Panc1 (cell line): ENCODE results near the gene TSPAN5. TPM values are rescaled to one million over a fixed set of nuclear protein-coding genes. Genes with fewer than 3 reads are reported as not detected.

Source experiments
- ATAC-seq: fragments of 200-7000 bp; cut with Tn5 transposase; 2 replicates; pipeline ENCODE4 v1.9.1; 2020; ENCODE audit warnings: mild to moderate bottlenecking, moderate library complexity
- BruUV-seq: library from RNA; stranded (reverse); fragments of 400-500 nt; replicated peaks from 2 replicates; lab custom pipeline; 2021; lab: Mats Ljungman, UMichigan
- CTCF ChIA-PET: fragments of 300-600 bp; sonication (Branson Sonifier 250); formaldehyde crosslinking; loops from one replicate; lab custom pipeline; 2022; ENCODE audit warnings: antibody characterized with exemption; lab: Charles Lee
- POLR2A ChIA-PET: fragments of 300-600 bp; sonication (Branson Sonifier 250); formaldehyde crosslinking; loops from one replicate; lab custom pipeline; 2022; ENCODE audit warnings: antibody characterized with exemption; lab: Charles Lee
- DNase-seq: peaks from one replicate; pipeline ENCODE4 v3.0.0-alpha.2; 2010; ENCODE audit warnings: low read depth, low spot score
- H3K27ac ChIP-seq: 2 replicates; pipeline ENCODE4 v1.5.1; 2011; ENCODE audit warnings: mild to moderate bottlenecking, low read length, inconsistent platforms
- H3K27me3 ChIP-seq: fragments of 200-500 bp; sonication (Bioruptor generic); 2 replicates; pipeline ENCODE4 v1.6.0; 2014; ENCODE audit warnings: low read length, inconsistent platforms; ENCODE audit not compliant: control insufficient read depth, insufficient read depth
- H3K36me3 ChIP-seq: fragments of 200-500 bp; sonication (Bioruptor generic); 2 replicates; pipeline ENCODE4 v1.5.1; 2014; ENCODE audit warnings: inconsistent platforms, mild to moderate bottlenecking, low read length, moderate library complexity; ENCODE audit not compliant: control insufficient read depth, insufficient read depth
- H3K4me1 ChIP-seq: 2 replicates; pipeline ENCODE4 v1.5.1; 2011; ENCODE audit warnings: inconsistent platforms, mild to moderate bottlenecking, low read length, moderate library complexity; ENCODE audit not compliant: control insufficient read depth, insufficient read depth
- H3K4me3 ChIP-seq, 2 experiments: 2 replicates each; pipeline ENCODE4 v1.5.1; 2011 to 2012; ENCODE audit warnings: low read depth in 2 of 2, low read length in 2 of 2, mild to moderate bottlenecking in 2 of 2, inconsistent platforms in 1 of 2, moderate library complexity in 1 of 2
- H3K9me3 ChIP-seq: fragments of 200-500 bp; sonication (Bioruptor generic); 2 replicates; pipeline ENCODE4 v1.5.1; 2014; ENCODE audit warnings: low read depth, mild to moderate bottlenecking, inconsistent platforms, low read length, moderate library complexity; ENCODE audit not compliant: control insufficient read depth, insufficient read depth
- CTCF ChIP-seq: fragments of 450-650 bp; IDR thresholded peaks from 2 replicates; pipeline ENCODE4 v1.5.1; 2017; ENCODE audit warnings: mild to moderate bottlenecking
- POLR2AphosphoS5 ChIP-seq: IDR thresholded peaks from 2 replicates; pipeline ENCODE4 v1.6.1; 2012; ENCODE audit warnings: mild to moderate bottlenecking, low read depth, low read length, moderate library complexity
- REST ChIP-seq, 2 experiments: IDR thresholded peaks; 2 replicates each; pipeline ENCODE4 v1.6.1; 2011 to 2012; ENCODE audit warnings: low read depth in 2 of 2, control low read depth in 1 of 2, low read length in 1 of 2, mild to moderate bottlenecking in 1 of 2, moderate library complexity in 1 of 2; ENCODE audit not compliant: insufficient read depth in 1 of 2
- SIN3A ChIP-seq: IDR thresholded peaks from 2 replicates; pipeline ENCODE4 v1.6.1; 2012; ENCODE audit warnings: low read depth, mild to moderate bottlenecking, low read length, moderate library complexity, borderline replicate concordance; ENCODE audit not compliant: insufficient read depth
- TCF7L2 ChIP-seq: IDR thresholded peaks from 2 replicates; pipeline ENCODE4 v1.6.1; 2011; ENCODE audit warnings: mild to moderate bottlenecking, low read depth, low read length, inconsistent platforms
- in situ Hi-C: cut with HindIII; loops from 2 replicates; pipeline ENCODE4 v1.10.0; 2016; ENCODE audit warnings: low sequenced_read_pairs, low pct_unique_long_range_greater_than_20kb
- intact Hi-C: fragments of 100-400 bp; cut with micrococcal nuclease; formaldehyde crosslinking; loops from one replicate; pipeline ENCODE4 v1.10.0; 2022; ENCODE audit not compliant: unreplicated experiment
- total RNA-seq: library from RNA; stranded (reverse); gene quantifications from one replicate; pipeline ENCODE4 v1.2.1, GENCODE V29; 2021; ENCODE audit not compliant: unreplicated experiment

Gene TSPAN5
- total RNA-seq, 1 experiment from 2014 or later = 61.9 TPM

- BruUV-seq = no TSS peak
- no peak overlapping the region for H3K4me3 ChIP-seq
- ATAC-seq (no peak; the same call in 1 of the 2 replicates), DNase-seq (no peak)
- ChIA-PET POLR2A (no interaction called here), CTCF (no interaction called here)
- intact Hi-C loops = no loop called here
- TF ChIP-seq SIN3A = no peak
- no peak for TF ChIP-seq TCF7L2
- TF ChIP-seq CTCF = no peak
- no peak for TF ChIP-seq POLR2AphosphoS5
- no peak for TF ChIP-seq REST (IDR thresholded peaks at IDR 0.05; ENCODE audit: insufficient read depth in 1 of 2, low read depth in 2 of 2, low read length in 1 of 2)
- no peaks in the 10 kb centered on the region for H3K27me3 ChIP-seq
- in situ Hi-C loops = no loop called here
- peaks cover 10% of the 10 kb centered on the region for H3K4me1 ChIP-seq
- H3K9me3 ChIP-seq = no peaks in the 10 kb centered on the region
- H3K36me3 ChIP-seq = no peaks in the 10 kb centered on the region
- peak overlapping the region; percentile 54; the same call in 1 of the 2 replicates for H3K27ac ChIP-seq
Measured at GRCh38 chr4:98484031-98484430, 174.4 kb downstream of the TSPAN5 start.

DNA sequence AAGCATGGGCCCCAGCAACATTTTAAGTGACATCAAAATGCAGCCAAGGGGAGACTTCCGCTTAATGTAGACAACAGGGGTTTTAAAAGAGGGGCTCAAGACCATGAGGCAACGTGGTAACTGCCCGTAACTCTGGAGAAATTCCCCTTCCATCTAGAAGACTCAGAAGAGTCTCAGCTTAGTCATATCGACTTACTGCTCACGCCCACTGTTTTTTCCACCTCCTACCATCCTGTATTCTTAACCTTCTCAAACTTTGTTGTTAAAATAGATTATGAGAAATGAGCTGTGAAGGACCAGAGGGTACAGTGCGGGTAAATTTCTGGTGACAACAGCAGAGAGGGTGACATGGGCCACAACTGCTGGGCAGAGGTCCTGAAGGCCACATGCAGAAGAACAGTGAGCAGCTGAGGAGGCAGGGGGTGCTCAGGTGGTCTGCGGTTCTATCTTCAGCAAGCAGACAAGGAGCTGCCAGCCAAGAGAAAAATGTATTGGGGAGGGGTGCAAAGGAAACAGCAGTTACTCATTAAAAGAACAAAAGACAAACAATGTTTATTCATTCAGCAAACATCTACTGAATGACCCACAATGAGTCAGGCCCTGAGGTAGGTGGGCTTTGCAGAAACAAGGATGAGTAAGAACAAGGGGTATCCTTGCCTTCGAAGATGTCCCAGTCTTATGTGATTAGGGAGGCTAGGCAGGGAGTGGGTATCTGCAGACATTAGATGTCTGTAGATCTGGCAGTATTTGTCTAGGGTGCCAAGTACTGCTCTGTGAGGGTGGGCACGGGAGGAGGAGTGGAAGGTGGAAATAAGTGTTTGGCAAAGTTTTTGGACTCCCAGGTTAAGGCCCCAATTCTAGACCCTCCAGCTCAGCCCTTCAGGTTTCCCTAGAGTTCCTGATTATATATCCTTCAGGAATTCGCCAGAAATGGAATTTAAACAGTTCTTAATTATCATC lies 175.3 kb downstream of the TSPAN5 start:
- H3K9me3 ChIP-seq = no peaks in the 10 kb centered on the region
- CTCF ChIA-PET = no interaction called here
- DNase-seq (peak; percentile 35), ATAC-seq (peak; percentile 80)
- BruUV-seq = no TSS peak
- POLR2A ChIA-PET = no interaction called here
- no peak for TF ChIP-seq CTCF
- TF ChIP-seq REST (IDR thresholded peaks at IDR 0.05; ENCODE audit: insufficient read depth in 1 of 2, low read depth in 2 of 2, low read length in 1 of 2) = no peak
- TF ChIP-seq TCF7L2 = no peak
- no peak for TF ChIP-seq POLR2AphosphoS5
- TF ChIP-seq SIN3A = no peak
- intact Hi-C loops = no loop called here
- no peak overlapping the region; a peak in 1 of 4 replicates for H3K4me3 ChIP-seq
- no peaks in the 10 kb centered on the region for H3K27me3 ChIP-seq
- H3K4me1 ChIP-seq = peaks cover 10% of the 10 kb centered on the region
- in situ Hi-C loops = no loop called here
- H3K27ac ChIP-seq = peak overlapping the region; percentile 54
- H3K36me3 ChIP-seq = no peaks in the 10 kb centered on the region
